OCI-LY1 (cell line): ENCODE data around the gene CALHM4.

ENCODE experiments used
- H2AFZ ChIP-seq: fragments of 200-600 bp; sonication (generic), shearing (Covaris generic); 2 replicates; pipeline ENCODE4 v1.6.0; 2014; ENCODE audit warnings: antibody characterized with exemption, mild to moderate bottlenecking, low read length
- H3F3A ChIP-seq: fragments of 200-600 bp; sonication (generic), shearing (Covaris generic); 2 replicates; pipeline ENCODE4 v1.6.0; 2014; ENCODE audit warnings: mild to moderate bottlenecking, antibody characterized with exemption, low read length, moderate library complexity; ENCODE audit not compliant: insufficient read depth
- H3K27ac ChIP-seq: fragments of 200-600 bp; sonication (generic); 2 replicates; pipeline ENCODE4 v1.5.1; 2014; ENCODE audit warnings: low read length, mixed run types, mild to moderate bottlenecking, low read depth; ENCODE audit not compliant: poor library complexity, severe bottlenecking
- H3K27me3 ChIP-seq: fragments of 200-600 bp; sonication (generic); 2 replicates; pipeline ENCODE4 v1.6.0; 2014; ENCODE audit warnings: antibody characterized with exemption, mild to moderate bottlenecking, low read length, moderate library complexity; ENCODE audit not compliant: insufficient read depth
- H3K36me3 ChIP-seq: fragments of 200-600 bp; sonication (generic); 2 replicates; pipeline ENCODE4 v1.6.1; 2014; ENCODE audit warnings: mild to moderate bottlenecking, antibody characterized with exemption, low read length, moderate library complexity, mixed read lengths; ENCODE audit not compliant: insufficient read depth
- H3K4me1 ChIP-seq: fragments of 200-600 bp; sonication (generic); 2 replicates; pipeline ENCODE4 v1.5.1; 2014; ENCODE audit warnings: mild to moderate bottlenecking, low read length, moderate library complexity; ENCODE audit not compliant: insufficient read depth, severe bottlenecking
- H3K4me2 ChIP-seq: fragments of 200-600 bp; sonication (generic), shearing (Covaris generic); 2 replicates; pipeline ENCODE4 v1.6.1; 2014; ENCODE audit warnings: low read length
- H3K4me3 ChIP-seq: fragments of 200-600 bp; sonication (generic); 2 replicates; pipeline ENCODE4 v1.5.1; 2014; ENCODE audit warnings: low read length, low read depth, mild to moderate bottlenecking, mixed read lengths; ENCODE audit not compliant: poor library complexity, severe bottlenecking
- H3K79me2 ChIP-seq: fragments of 200-600 bp; shearing (Covaris generic); 2 replicates; pipeline ENCODE4 v1.6.1; 2016; ENCODE audit warnings: mixed run types, low read length, mixed read lengths; ENCODE audit not compliant: insufficient read depth
- H3K9ac ChIP-seq: fragments of 200-600 bp; sonication (generic), shearing (Covaris generic); 2 replicates; pipeline ENCODE4 v1.6.1; 2014; ENCODE audit warnings: mild to moderate bottlenecking, low read length, mixed read lengths
- H3K9me2 ChIP-seq: fragments of 200-600 bp; sonication (generic), shearing (Covaris generic); 2 replicates; pipeline ENCODE4 v1.6.1; 2014; ENCODE audit warnings: low read depth, mild to moderate bottlenecking, low read length, mixed read lengths
- H3K9me3 ChIP-seq: fragments of 200-600 bp; shearing (Covaris generic); 2 replicates; pipeline ENCODE4 v1.6.1; 2014; ENCODE audit warnings: low read length, mixed read lengths
- H4K20me1 ChIP-seq: fragments of 200-600 bp; sonication (generic), shearing (Covaris generic); 2 replicates; pipeline ENCODE4 v1.6.0; 2016; ENCODE audit warnings: mild to moderate bottlenecking, low read length; ENCODE audit not compliant: insufficient read depth
- CTCF ChIP-seq: fragments of 200-600 bp; sonication (generic), shearing (Covaris generic); IDR thresholded peaks from 2 replicates; pipeline ENCODE4 v1.5.1; 2017; ENCODE audit warnings: mild to moderate bottlenecking, antibody characterized with exemption, low read length, moderate library complexity, mixed read lengths
- EZH2 ChIP-seq: fragments of 200-600 bp; sonication (generic), shearing (Covaris generic); IDR thresholded peaks from 2 replicates; pipeline ENCODE4 v1.8.0; 2017; ENCODE audit warnings: borderline replicate concordance, mixed run types, mild to moderate bottlenecking, antibody characterized with exemption, low read length, moderate library complexity, mixed read lengths

CALHM4 gene

GRCh38 chr6:116568821-116569755 lies 15.5 kb downstream of the CALHM4 start:
- H3K79me2 ChIP-seq, result peaks cover 25% of the 10 kb centered on the region
- H4K20me1 ChIP-seq, result no peaks in the 10 kb centered on the region
- no peak overlapping the region for H3K27ac ChIP-seq
- no peaks in the 10 kb centered on the region for H3K9me2 ChIP-seq
- H2AFZ ChIP-seq, result no peak overlapping the region
- TF ChIP-seq EZH2 (no peak), CTCF (no peak)
- peaks cover 30% of the 10 kb centered on the region for H3K4me1 ChIP-seq
- H3K4me3 ChIP-seq, result peak overlapping the region; percentile 85
- no peaks in the 10 kb centered on the region for H3K27me3 ChIP-seq
- H3F3A ChIP-seq, result no peaks in the 10 kb centered on the region
- H3K36me3 ChIP-seq, result peaks cover 4% of the 10 kb centered on the region; the same call in 1 of the 2 replicates
- H3K9ac ChIP-seq, result peak overlapping the region; percentile 85; the same call in 1 of the 2 replicates
- H3K9me3 ChIP-seq, result no peaks in the 10 kb centered on the region
- peak overlapping the region; percentile 64; the same call in 1 of the 2 replicates for H3K4me2 ChIP-seq

- Histone ChIP-seq H3K9me2 (no peaks in the 10 kb centered on the region), H3K79me2 (peaks cover 26% of the 10 kb centered on the region)
Observed at GRCh38 chr6:116570856-116571682, 17.5 kb downstream of the CALHM4 start, which contains the start of gene RWDD1. TSS of gene RWDD1 (plus strand) at chr6:116571504. CDS start at chr6:116571583, 79 bp downstream.

More at GRCh38 chr6:116570856-116571682, 17.5 kb downstream of the CALHM4 start, which contains the start of gene RWDD1:
- peak within 1 kb of the TSS; percentile 85 for H3K4me3 ChIP-seq
- H2AFZ ChIP-seq, result peak within 1 kb of the TSS; percentile 7; the same call in 1 of the 2 replicates
- peak within 1 kb of the TSS; percentile 47 for H3K27ac ChIP-seq
- peaks cover 30% of the 10 kb centered on the region for H3K4me1 ChIP-seq
- H3F3A ChIP-seq, result no peaks in the 10 kb centered on the region
- peak within 1 kb of the TSS; percentile 89 for H3K9ac ChIP-seq
- 0 out of 2 replicates have a peak, but pooled peaks have one; percentile 13 for TF ChIP-seq CTCF
- TF ChIP-seq EZH2, result no peak
- H3K36me3 ChIP-seq, result peaks cover 21% of the 10 kb centered on the region
- H3K27me3 ChIP-seq, result no peaks in the 10 kb centered on the region
- H4K20me1 ChIP-seq, result no peaks in the 10 kb centered on the region
- peak within 1 kb of the TSS; percentile 88 for H3K4me2 ChIP-seq
- H3K9me3 ChIP-seq, result no peaks in the 10 kb centered on the region
